Measurements from ENCODE around the gene EEFSEC. TPM values are rescaled to one million over a fixed set of nuclear protein-coding genes. Genes with fewer than 3 reads are reported as not detected.

The EEFSEC gene
- total and polyA plus RNA-seq, 4 donors, result 9.8 to 20.1 (median 11.6) TPM

DNA sequence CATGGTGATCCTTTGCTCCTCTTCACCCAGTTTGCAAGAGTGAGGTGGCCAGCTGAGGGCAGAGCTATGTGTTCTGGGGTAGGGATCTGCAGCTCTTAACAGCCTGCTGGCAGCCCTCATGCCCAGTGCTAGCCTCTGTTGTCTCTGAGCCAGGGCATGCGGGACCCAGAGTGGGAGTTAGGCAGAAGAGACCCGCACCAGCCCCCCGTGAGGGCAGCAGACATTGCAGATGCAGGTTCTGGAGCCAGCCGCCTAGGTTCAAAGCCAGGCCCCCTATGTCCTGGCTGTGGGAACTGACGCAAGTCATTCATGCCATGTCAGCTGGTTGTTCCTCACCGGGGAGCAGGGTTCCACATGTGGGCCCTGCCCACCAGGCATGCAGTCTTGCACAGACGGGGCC, 238.7 kb downstream of the EEFSEC start:
- TF ChIP-seq CTCF (IDR thresholded peaks at IDR 0.05; ENCODE audit: control extremely low read depth, extremely low read depth), result no peak
- peaks cover 0 to 21% (median 10%) of the 10 kb centered on the region in 5 donors for H3K4me1 ChIP-seq (ENCODE audit: control insufficient read depth in 5 of 5, insufficient read depth in 5 of 5, low read length in 5 of 5)
- no peak overlapping the region for H3K9ac ChIP-seq (ENCODE audit: insufficient read depth in 1 of 2, low read length in 2 of 2)
- H3K27ac ChIP-seq (ENCODE audit: low read depth in 1 of 2, low read length in 1 of 2), result no peak overlapping the region
- H3K27me3 ChIP-seq (ENCODE audit: control insufficient read depth in 3 of 3, insufficient read depth in 3 of 3, low read length in 2 of 3), result no peaks in the 10 kb centered on the region
- ATAC-seq (ENCODE audit: insufficient read depth, low FRiP score), result no peak
- H3K4me3 ChIP-seq, result no peak overlapping the region
- no peaks in the 10 kb centered on the region for H3K9me3 ChIP-seq (ENCODE audit: control insufficient read depth in 4 of 4, insufficient read depth in 3 of 4, low read length in 3 of 4)
- WGBS, 2 donors, result 80 to 83% methylated on average over 7 of the region's 7 CpGs
- no peaks in the 10 kb centered on the region for H3K36me3 ChIP-seq (ENCODE audit: control insufficient read depth in 4 of 4, insufficient read depth in 4 of 4, low read length in 4 of 4)
- no peak for DNase-seq

DNA sequence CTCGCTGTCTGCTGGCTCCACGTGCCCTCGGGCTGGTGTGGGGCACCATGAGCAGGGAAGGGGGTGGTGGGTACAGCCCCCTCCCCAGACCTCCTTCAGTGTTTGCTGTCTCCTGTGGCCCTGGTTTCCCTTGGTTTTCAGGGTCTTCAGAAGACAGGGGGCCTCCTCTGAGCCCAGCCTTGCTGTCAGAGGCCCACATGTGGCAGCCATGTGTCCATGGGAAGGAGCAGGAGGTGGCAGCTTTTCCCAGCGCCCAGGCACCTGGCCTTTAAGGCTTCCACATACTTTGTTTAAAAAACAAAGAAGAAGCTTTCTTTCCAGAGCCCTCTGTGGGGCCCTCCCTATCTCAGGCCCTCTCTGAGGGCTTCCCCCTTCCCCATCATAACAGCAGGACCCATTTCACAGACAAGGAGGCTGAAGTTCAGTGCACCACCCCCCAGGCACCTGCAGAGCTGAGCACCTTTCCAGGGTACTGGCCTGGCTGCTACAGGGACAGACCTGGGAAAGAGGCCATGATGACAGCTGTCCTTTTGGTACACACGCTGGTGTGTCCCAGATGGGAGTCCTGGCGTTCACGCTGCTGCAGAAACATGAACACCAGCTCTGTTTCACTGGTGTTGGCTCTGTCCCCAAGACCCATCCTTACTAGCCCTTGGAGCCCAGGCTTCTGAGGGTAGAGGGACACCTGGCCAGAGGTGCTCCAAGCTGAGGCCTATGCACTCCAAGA, 239.7 kb downstream of the EEFSEC start:
- DNase-seq, result no peak
- Histone ChIP-seq H3K27ac (ENCODE audit: low read depth in 1 of 2, low read length in 1 of 2) (no peak overlapping the region), H3K9me3 (ENCODE audit: control insufficient read depth in 4 of 4, insufficient read depth in 3 of 4, low read length in 3 of 4) (no peaks in the 10 kb centered on the region), H3K4me3 (no peak overlapping the region), H3K4me1 (ENCODE audit: control insufficient read depth in 5 of 5, insufficient read depth in 5 of 5, low read length in 5 of 5) (peaks cover 0 to 19% (median 10%) of the 10 kb centered on the region in 5 donors), H3K9ac (ENCODE audit: insufficient read depth in 1 of 2, low read length in 2 of 2) (no peak overlapping the region), H3K36me3 (ENCODE audit: control insufficient read depth in 4 of 4, insufficient read depth in 4 of 4, low read length in 4 of 4) (no peaks in the 10 kb centered on the region), H3K27me3 (ENCODE audit: control insufficient read depth in 3 of 3, insufficient read depth in 3 of 3, low read length in 2 of 3) (no peaks in the 10 kb centered on the region)
- no peak for ATAC-seq (ENCODE audit: insufficient read depth, low FRiP score)
- TF ChIP-seq CTCF (IDR thresholded peaks at IDR 0.05; ENCODE audit: control extremely low read depth, extremely low read depth), result no peak
- 96 to 97% methylated on average over 7 of the region's 7 CpGs for WGBS, 2 donors

- TF ChIP-seq CTCF (IDR thresholded peaks at IDR 0.05; ENCODE audit: control extremely low read depth, extremely low read depth), result no peak
- Histone ChIP-seq H3K4me3 (no peak overlapping the region), H3K9me3 (ENCODE audit: control insufficient read depth in 4 of 4, insufficient read depth in 3 of 4, low read length in 3 of 4) (no peaks in the 10 kb centered on the region), H3K27ac (ENCODE audit: low read depth in 1 of 2, low read length in 1 of 2) (no peak overlapping the region), H3K9ac (ENCODE audit: insufficient read depth in 1 of 2, low read length in 2 of 2) (no peak overlapping the region), H3K36me3 (ENCODE audit: control insufficient read depth in 4 of 4, insufficient read depth in 4 of 4, low read length in 4 of 4) (no peaks in the 10 kb centered on the region), H3K4me1 (ENCODE audit: control insufficient read depth in 5 of 5, insufficient read depth in 5 of 5, low read length in 5 of 5) (peaks cover 0 to 17% (median 13%) of the 10 kb centered on the region in 5 donors), H3K27me3 (ENCODE audit: control insufficient read depth in 3 of 3, insufficient read depth in 3 of 3, low read length in 2 of 3) (no peaks in the 10 kb centered on the region)
- ATAC-seq (ENCODE audit: insufficient read depth, low FRiP score) (no peak), DNase-seq (no peak)
- WGBS, 2 donors, result 94 to 98% methylated on average over 9 of the region's 9 CpGs
Measured at GRCh38 chr3:128394033-128394432, 240.8 kb downstream of the EEFSEC start.

DNA sequence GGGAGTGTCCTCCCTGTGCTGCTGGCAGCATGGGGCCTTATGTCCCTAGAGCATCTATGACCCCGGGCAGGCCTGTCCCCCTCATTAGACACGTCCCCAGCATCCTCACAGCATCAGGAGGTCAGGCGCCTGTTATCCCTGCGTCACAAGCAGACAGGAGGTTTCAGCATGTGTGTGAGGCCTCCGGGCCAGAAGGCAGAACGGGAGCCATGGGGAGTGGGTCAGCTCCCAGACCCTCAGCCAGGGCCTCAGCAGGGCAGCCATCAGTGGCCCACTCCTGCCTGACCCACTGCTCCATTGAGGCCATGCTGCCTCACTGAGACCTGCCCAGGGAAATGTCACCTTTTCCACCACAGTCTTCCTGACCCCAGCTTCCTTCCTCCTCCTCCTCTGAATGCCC, 241.8 kb downstream of the EEFSEC start:
- ATAC-seq (ENCODE audit: insufficient read depth, low FRiP score) (no peak), DNase-seq (no peak)
- Histone ChIP-seq H3K4me1 (ENCODE audit: control insufficient read depth in 5 of 5, insufficient read depth in 5 of 5, low read length in 5 of 5) (peaks cover 0 to 14% (median 10%) of the 10 kb centered on the region in 5 donors), H3K27me3 (ENCODE audit: control insufficient read depth in 3 of 3, insufficient read depth in 3 of 3, low read length in 2 of 3) (no peaks in the 10 kb centered on the region), H3K27ac (ENCODE audit: low read depth in 1 of 2, low read length in 1 of 2) (no peak overlapping the region), H3K9me3 (ENCODE audit: control insufficient read depth in 4 of 4, insufficient read depth in 3 of 4, low read length in 3 of 4) (no peaks in the 10 kb centered on the region), H3K36me3 (ENCODE audit: control insufficient read depth in 4 of 4, insufficient read depth in 4 of 4, low read length in 4 of 4) (no peaks in the 10 kb centered on the region), H3K4me3 (no peak overlapping the region), H3K9ac (ENCODE audit: insufficient read depth in 1 of 2, low read length in 2 of 2) (no peak overlapping the region)
- TF ChIP-seq CTCF (IDR thresholded peaks at IDR 0.05; ENCODE audit: control extremely low read depth, extremely low read depth), result no peak
- WGBS, 2 donors, result 92 to 94% methylated on average over 6 of the region's 6 CpGs

Measured in lung (tissue), 12 donors.